ENCODE results near the gene ACTMAP. TPM values are rescaled to one million over a fixed set of nuclear protein-coding genes. Genes with fewer than 3 reads are reported as not detected.
A peak's percentile ranks its signal among the peaks of the same experiment; 100 is the strongest.

ACTMAP gene
- total RNA-seq, 1 experiment from 2014 or later: 28.0 TPM

- BruUV-seq (replicated peaks): no TSS peak
- CTCF ChIA-PET: no interaction called here
- Histone ChIP-seq H3K27me3 (replicated peaks; ENCODE audit: control insufficient read depth, insufficient read depth, low read length) (no peaks in the 10 kb centered on the region), H3K36me3 (ENCODE audit: control insufficient read depth, insufficient read depth, low read length) (peaks cover 7% of the 10 kb centered on the region), H3K4me3 (ENCODE audit: low read depth, low read length) (no peak overlapping the region), H3K9me3 (no peaks in the 10 kb centered on the region), H3K4me1 (no peaks in the 10 kb centered on the region)
- POLR2A ChIA-PET: no interaction called here
- Mint-ChIP-seq H3K27ac (ENCODE audit: unreplicated experiment) (no peak overlapping the region), H3K4me3 (ENCODE audit: unreplicated experiment) (no peak overlapping the region), H3K9me3 (ENCODE audit: unreplicated experiment) (no peaks in the 10 kb centered on the region), H3K36me3 (ENCODE audit: insufficient read depth, unreplicated experiment) (peaks cover 47% of the 10 kb centered on the region), H3K27me3 (ENCODE audit: insufficient read depth, unreplicated experiment) (no peaks in the 10 kb centered on the region), H3K4me1 (ENCODE audit: low read depth, unreplicated experiment) (no peaks in the 10 kb centered on the region)
- intact Hi-C loops (cut with micrococcal nuclease; ENCODE audit: unreplicated experiment): no loop called here
- DNase-seq: no peak
- no peak for TF ChIP-seq CTCF (IDR thresholded peaks at IDR 0.05; ENCODE audit: insufficient read depth in 1 of 2, low read depth in 1 of 2, low read length in 1 of 2, severe bottlenecking in 1 of 2, unreplicated experiment in 1 of 2)
Measured at GRCh38 chr19:40704491-40705361, 45.6 kb downstream of the ACTMAP start.

- H3K4me1 Mint-ChIP-seq (ENCODE audit: low read depth, unreplicated experiment): no peaks in the 10 kb centered on the region
- BruUV-seq (replicated peaks): no TSS peak
- intact Hi-C loops (cut with micrococcal nuclease; ENCODE audit: unreplicated experiment): no loop called here
- H3K36me3 ChIP-seq (ENCODE audit: control insufficient read depth, insufficient read depth, low read length): peaks cover 7% of the 10 kb centered on the region
- no peaks in the 10 kb centered on the region for H3K4me1 ChIP-seq
- H3K9me3 ChIP-seq: no peaks in the 10 kb centered on the region
- H3K27me3 Mint-ChIP-seq (ENCODE audit: insufficient read depth, unreplicated experiment): no peaks in the 10 kb centered on the region
- no peaks in the 10 kb centered on the region for H3K9me3 Mint-ChIP-seq (ENCODE audit: unreplicated experiment)
- no peak overlapping the region for H3K4me3 ChIP-seq (ENCODE audit: low read depth, low read length)
- H3K4me3 Mint-ChIP-seq (ENCODE audit: unreplicated experiment): no peak overlapping the region
- ChIA-PET POLR2A (interaction anchor here (1.1 to 1.2 kb wide), 2 partner anchors 13 to 14 kb away, joined by 3 to 5 read pairs; partner anchors contain the start of genes ITPKC and NUMBL), CTCF (interaction anchor here (1.0 to 1.1 kb wide), 2 partner anchors 12 to 40 kb away, joined by 5 to 7 read pairs; partner anchors contain the start of gene NUMBL)
- H3K27me3 ChIP-seq (replicated peaks; ENCODE audit: control insufficient read depth, insufficient read depth, low read length): no peaks in the 10 kb centered on the region
- DNase-seq: no peak
- TF ChIP-seq CTCF (IDR thresholded peaks at IDR 0.05; ENCODE audit: insufficient read depth in 1 of 2, low read depth in 1 of 2, low read length in 1 of 2, severe bottlenecking in 1 of 2, unreplicated experiment in 1 of 2): no peak
- peaks cover 32% of the 10 kb centered on the region for H3K36me3 Mint-ChIP-seq (ENCODE audit: insufficient read depth, unreplicated experiment)
- H3K27ac Mint-ChIP-seq (ENCODE audit: unreplicated experiment): no peak overlapping the region
Measured at GRCh38 chr19:40703029-40703755, 47.1 kb downstream of the ACTMAP start.

- TF ChIP-seq CTCF (IDR thresholded peaks at IDR 0.05; ENCODE audit: insufficient read depth in 1 of 2, low read depth in 1 of 2, low read length in 1 of 2, severe bottlenecking in 1 of 2, unreplicated experiment in 1 of 2): peak; percentile 26 to 54
- Mint-ChIP-seq H3K36me3 (ENCODE audit: insufficient read depth, unreplicated experiment) (peaks cover 30% of the 10 kb centered on the region), H3K4me1 (ENCODE audit: low read depth, unreplicated experiment) (no peaks in the 10 kb centered on the region), H3K27ac (ENCODE audit: unreplicated experiment) (no peak overlapping the region), H3K27me3 (ENCODE audit: insufficient read depth, unreplicated experiment) (no peaks in the 10 kb centered on the region), H3K9me3 (ENCODE audit: unreplicated experiment) (no peaks in the 10 kb centered on the region), H3K4me3 (ENCODE audit: unreplicated experiment) (no peak overlapping the region)
- POLR2A ChIA-PET: interaction anchor here (1.1 to 1.2 kb wide), 2 partner anchors 12 to 15 kb away, joined by 3 to 5 read pairs; partner anchors contain the start of genes ITPKC and NUMBL
- peak in 1 of 2 experiments; percentile 45 for DNase-seq
- Histone ChIP-seq H3K4me1 (no peaks in the 10 kb centered on the region), H3K9me3 (no peaks in the 10 kb centered on the region), H3K4me3 (ENCODE audit: low read depth, low read length) (no peak overlapping the region), H3K36me3 (ENCODE audit: control insufficient read depth, insufficient read depth, low read length) (peaks cover 7% of the 10 kb centered on the region), H3K27me3 (replicated peaks; ENCODE audit: control insufficient read depth, insufficient read depth, low read length) (no peaks in the 10 kb centered on the region)
- CTCF ChIA-PET: interaction anchor here (0.6 to 1.1 kb wide), 3 partner anchors 12 to 375 kb away, joined by 5 to 7 read pairs (median 5); partner anchors contain the start of gene NUMBL
- intact Hi-C loops (cut with micrococcal nuclease; ENCODE audit: unreplicated experiment): no loop called here
- BruUV-seq (replicated peaks): no TSS peak
Measured at GRCh38 chr19:40702337-40703012, 47.8 kb downstream of the ACTMAP start.

Measured in Caco-2 (cell line).